NCI-H1092 treated with DMSO at 0.1 percent for 48 hours (cell line): ENCODE measurements around the gene POLR2E.
"Not testable (repeated sequence)": the region's sequence is repeated elsewhere in the genome, so short reads cannot be mapped to it uniquely, and the experiment has no call there.

Experiments
- DNase-seq: peaks from one replicate; lab custom pipeline; 2025; lab: John Stamatoyannopoulos, UW

The POLR2E gene

DNA sequence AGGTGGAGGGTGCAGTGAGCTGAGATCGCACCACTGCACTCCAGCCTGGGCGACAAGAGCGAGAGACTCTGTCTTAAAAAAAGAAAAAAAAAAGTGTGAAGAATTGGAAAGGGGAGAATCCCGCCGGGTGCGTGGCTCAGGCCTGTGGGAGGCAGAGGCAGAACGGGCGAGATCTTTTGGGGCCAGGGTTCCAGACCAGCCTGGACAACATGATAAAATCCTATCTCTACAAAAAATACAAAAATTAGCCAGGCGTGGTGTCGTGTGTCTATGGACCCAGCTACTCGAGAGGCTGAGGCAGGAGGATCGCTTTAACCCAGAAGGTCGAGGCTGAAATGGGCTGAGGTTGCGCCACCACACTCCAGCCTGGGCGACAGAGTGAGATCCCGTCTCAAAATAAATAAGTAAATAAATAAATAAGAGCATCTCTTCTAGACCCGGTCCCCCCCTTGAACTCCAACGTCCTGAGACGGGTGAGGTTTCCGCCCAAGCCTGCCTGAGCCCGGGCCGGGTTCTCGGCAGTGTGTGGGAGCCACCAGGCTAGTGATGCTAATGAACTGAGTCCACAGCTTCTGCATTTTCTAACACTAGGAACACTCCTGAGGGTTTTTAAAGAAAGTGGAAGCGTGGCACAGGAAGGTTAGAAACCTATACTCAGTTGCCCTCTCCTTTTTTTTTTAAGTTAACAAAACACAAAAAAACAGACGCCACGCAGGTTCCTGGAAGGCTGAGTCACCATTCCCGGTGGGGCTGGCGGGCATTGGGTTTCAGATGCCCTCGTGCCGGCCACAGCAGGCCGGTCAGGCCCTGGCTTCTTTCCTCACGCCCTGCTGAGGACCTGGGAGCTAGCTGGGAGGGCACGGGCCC, 30.7 kb upstream of the POLR2E start:
- DNase-seq: no peak

DNA sequence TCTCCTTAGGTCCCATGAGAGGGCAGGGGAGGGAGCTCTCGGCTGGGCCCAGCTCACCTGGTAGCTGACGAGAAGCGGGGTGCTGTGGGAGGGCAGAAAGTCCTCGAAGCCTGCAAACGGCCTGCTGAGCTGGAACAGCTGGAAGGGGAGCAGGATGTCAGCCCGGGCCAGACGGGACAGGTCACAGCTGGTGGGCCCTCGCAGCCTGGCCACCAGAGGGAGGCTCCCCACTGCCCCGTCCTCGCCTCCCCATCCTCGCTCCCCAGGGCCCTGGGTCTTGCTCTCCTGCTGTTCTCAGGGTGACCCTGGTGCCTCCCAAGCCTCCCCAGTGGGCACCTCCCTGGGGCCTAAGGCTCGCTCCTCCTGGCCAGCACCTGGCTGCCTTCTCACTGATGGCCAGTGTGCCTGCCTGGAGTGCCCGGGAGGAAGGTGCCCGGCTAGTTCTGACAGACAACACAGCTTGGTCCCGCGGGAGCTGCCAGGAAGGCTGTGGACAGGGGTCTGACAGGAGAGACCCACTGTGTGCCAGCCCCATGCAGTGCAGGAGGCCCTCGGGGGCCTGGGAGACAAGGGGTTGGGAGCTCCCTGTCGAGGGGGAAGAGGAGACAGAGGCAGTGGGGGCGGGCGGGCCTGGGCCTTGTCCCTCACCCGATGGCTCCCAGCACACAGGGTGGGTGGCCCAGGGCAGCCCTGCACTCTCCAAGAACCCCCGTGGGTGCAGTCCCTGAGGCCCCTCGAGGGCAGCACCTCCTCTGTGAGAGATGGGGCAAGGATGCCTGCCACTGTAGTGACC, 28.9 kb upstream of the POLR2E start:
- DNase-seq: no peak

DNA sequence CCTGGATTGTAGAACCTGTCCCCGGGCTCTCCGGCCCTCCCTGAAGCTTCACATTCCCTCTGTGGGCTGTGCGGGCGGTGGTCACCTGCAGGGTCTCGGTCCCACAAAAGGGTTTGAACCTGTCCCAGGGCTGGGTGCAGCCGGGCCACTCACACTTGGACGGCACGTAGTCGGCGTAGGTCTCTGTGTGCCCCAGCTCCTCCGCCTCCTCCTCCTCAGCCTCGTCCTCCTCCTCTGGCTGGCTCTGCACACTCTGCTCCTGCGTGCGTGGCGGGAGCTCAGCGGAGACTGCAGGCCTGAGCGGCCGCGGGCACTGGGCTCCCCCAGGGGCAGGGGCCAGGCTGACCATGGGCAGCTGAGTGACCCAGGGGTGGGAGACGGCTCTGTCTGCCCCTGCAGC, 28.2 kb upstream of the POLR2E start:
- DNase-seq: no peak

DNA sequence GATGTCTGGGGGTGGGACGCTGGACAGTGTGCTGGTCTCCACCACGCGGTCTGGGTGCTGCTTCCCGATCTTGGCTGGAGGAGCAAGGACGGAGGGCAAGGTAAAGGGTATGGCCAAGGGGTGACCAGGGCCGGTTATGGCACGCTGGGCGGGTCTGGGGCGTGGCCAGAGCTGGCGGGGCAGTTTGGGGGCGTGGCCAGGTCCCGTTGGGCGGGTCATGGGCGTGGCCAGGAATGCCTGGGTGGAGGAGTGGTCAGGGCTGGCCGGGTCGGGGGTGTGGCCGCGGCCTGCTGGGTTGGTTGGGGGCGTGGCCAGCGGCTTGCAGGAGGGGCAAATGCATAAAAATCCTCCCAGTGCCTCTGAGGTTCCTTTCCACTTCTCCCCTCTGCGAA, 27.8 kb upstream of the POLR2E start:
- no peak for DNase-seq

DNA sequence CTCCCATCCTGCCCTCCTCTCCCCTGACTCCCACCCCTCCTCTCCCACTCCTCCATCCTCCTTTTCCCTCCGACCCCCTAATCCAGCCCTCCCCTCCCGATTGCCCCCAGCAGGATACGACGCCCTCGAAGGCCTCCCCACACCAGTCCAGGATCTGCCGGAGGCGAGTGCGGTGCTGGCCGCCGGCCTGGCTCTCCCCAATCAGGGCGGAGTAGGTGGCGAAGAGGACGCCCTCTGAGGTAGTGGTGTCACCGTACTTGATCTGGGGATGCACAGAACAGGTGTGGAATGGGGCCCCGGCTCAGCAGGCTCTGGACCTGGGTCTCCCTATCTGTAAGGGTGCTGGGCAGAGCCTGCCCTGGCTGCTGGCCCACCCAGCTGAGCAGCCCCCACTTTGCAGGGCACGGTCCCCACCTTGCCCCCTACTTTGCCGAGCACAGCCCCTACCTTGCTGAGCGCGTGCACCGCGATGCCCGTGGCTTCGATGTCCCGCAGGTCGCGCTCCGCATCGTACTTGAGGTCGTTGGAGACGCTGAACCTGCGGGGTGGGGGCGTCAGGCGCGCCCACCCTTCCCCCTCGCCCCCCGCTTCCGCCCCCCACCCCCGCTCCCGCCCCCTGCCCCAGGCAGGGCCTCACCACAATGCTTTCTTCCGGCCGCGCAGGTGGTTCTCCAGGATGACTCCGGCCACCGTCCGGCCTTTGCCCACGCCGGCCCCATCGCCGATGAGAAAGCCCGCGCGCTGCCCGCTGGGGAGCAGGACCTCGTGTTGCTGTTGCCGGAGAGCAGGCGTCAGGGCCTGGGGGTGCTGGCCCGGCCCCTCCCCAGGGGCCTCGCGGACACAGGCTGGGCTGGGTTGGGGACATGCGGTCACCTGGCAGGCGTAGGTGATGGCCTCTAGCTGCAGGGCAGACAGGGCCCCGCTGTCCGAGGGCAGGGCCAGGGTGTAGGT, 27.1 kb upstream of the POLR2E start:
- DNase-seq: no peak

DNA sequence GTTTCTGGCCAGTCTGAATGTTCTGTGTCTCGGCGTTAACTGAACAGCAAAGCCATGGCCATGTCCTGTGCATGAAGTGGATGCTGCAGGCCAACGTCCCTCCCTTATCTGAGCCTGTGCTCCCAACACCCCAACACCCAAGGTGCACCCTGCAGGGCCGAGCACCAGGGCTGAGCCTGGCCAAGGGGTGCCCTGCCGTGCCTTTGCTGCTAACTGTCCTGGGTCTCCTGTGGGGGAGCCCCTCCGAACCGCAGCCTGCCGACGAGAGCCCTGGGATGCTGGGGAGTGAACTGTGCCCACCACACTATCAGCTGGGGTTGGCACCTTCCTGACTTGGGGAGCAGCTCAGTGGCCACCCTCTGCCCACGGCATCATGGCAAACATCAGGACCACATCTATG, 26.2 kb upstream of the POLR2E start:
- DNase-seq: no peak

DNA sequence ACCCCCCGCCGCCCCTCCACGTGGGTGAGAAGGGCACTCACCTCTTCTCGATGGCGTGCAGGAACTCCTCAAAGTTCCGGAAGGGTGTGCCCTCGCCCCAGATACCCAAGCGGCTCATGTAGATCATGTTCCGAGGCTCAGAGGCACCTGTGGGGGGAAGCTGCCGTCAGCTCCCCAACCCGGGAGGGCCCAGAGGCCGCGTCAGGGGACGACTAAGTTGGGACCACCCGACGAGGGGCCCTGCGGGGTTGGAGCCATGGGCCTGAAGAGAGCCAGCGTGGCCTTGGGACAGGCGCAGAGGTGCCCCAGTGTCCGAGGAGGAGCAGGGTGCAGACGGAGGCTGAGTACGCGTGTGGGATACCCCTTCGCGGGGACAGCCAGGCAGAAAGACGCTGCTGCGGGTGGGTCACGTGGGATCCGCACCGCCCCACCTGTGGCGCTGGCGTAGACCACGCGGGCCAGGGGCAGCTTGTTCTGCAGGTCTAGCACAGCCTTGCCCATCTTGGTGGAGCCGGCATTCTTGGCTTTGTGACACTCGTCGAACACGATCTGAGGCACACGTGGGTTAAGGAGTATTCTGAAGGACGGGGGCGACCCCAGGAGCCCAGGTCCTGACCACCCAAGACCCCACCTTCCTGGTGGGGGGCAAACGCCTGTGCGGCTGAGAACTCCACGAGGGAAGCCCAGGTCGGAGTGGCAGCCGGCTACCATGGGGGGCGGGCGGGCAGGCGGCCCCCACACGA, 24.5 kb upstream of the POLR2E start:
- no peak for DNase-seq

DNA sequence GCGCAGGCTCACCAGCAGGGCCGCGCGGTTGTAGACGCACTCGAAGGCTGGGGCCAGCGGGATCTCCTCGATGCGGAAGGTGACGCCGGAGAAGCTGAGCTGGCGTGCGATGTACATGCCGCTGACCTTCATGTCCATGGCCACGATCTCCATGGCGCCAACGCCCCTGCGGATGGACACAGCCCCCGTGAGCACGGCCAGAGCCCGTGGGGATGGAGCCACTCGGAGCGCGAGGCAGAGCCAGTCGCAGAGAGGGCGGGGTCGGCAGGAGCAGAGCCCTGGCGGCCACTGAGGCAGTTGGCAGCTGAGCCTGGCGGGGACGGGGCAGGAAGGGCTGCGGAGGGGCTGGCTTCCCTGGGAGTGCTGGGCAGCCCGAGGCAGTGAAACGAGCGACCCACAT, 23.8 kb upstream of the POLR2E start:
- DNase-seq: no peak

DNA sequence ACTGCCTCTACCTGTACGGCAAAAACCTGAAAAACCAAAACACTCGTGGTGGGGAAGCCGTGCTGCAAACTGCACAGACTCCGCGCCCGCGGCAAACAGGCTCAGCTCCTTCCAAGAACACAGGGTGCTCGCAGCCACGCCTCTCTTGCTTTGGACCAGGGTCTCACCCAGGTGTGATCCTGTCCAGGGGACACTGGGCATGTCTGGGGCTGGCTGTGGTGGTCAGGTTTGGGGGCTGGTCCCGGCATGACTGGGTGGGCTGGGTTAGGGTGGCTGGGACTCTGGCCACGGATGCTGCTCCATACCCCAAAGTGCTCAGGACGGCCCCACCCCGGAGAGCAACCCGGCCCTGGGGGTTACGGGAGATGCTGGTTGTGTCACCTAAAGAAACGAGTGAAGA, 22.5 kb upstream of the POLR2E start:
- DNase-seq: no peak

DNA sequence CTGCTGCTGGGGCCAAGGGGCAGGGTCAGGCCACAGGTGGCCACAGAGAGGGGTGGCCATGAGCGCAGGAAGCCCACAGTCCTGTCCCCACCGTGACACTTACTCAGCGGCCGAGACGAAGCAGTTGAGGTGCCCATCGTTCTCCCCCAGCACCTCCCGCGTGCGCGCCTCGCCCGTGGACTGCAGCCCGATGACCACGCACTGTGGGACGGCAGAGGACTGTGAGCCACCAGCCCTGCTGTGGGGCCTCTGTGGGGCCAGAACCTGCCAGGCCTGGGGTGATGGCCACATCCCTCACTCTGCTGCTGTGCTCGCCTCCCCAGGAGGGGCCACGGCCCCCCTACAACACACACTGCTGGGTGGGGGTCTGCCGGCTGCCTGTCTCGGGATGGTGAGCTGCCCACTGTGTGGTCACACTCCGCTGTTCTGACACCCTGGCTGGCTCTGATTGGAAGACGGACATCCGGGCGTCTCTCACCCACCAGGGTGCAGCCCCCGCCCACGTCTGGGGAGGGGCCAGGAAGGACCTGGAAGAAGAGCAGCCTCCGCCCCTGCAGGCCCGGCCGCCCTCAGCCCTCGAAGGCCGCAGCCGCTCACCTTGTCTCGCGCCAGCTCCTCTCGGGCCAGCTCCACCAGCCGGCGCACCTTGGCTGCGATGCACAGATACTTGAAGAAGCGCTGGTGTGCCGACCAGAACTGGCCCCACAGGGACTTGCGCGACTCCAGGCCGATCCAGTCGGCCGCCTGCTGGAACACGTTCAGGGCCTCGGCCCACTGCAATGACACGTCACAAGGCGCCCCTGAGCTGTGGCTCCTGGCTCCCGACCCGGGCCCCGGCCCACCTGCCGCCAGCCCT, 21.8 kb upstream of the POLR2E start:
- no peak for DNase-seq

DNA sequence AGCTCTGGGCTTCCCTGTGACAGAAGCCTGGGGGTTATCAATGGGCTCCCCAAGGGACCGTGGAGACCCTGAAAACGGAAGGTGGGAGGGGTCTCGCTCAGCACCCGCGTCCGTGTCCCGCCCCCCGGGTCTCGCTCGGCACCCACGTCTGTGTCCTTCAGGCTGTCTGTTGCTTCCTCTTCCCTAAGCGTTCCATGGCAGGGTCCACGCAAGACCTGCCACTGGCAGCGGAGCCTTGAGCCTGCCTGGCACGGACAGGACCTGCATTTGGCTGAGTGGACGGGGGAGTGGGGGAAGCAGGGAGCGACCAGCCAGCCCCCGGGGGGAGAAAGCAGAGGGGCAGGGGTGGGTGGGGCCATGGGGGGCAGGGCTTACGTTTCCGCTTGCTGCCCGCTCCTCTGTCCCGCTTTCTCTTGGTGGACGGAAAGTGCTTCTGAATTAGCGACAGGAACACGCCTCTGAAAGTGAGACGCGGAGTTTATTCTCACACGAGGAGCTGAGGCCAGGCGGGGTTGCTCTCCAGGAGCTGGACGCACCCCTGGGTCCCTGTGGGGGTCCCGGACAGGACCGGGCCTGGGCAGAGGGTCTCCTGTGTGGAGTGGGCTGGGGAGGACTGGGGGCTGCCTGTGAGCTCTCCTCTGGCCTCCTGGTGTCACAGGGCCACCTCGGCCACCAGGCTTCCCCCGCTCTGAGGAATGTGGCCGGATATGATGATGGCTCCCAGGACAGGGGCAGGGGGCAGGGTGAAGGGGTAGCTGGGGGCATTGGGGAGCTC, 20.7 kb upstream of the POLR2E start:
- no peak for DNase-seq

DNA sequence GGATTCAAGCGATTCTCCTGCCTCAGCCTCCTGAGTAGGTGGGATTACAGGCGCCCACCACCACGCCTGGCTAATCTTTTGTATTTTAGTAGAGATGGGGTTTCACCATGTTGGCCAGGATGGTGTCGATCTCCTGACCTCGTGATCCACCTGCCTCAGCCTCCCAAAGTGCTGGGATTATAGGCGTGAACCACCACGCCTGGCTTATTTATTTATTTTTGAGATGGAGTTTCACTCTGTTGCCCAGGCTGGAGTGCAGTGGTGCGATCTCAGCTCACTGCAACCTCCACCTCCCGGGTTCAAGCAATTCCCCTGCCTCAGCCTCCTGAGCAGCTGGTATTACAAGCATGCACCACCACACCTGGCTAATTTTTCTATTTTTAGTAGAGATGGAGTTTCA, 19.6 kb upstream of the POLR2E start:
- DNase-seq: not testable (repeated sequence)

DNA sequence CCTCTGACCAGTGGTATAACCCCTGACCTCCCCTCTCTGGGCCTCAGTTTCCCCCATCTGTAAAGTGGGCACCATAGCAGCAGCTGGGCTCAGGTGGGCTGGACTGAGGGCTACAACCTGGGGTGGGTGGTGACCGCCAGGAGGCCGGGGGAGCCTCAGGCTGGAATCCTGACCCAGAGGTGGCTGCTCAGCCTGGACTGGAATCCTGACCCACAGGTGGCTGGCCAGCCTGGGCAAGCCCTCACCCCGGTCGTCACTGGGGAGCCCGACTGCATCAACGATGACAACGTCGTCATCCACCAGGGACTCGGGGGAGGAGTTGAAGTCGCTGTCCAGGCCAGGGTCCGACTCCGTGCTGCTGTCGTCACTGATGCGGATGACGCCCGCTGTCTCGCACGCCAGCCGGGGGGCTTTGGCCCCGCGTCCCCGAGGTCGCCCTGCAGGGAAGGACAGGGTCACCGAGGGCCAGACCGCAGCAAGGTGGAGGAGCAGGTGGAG, 18.9 kb upstream of the POLR2E start:
- DNase-seq: no peak

DNA sequence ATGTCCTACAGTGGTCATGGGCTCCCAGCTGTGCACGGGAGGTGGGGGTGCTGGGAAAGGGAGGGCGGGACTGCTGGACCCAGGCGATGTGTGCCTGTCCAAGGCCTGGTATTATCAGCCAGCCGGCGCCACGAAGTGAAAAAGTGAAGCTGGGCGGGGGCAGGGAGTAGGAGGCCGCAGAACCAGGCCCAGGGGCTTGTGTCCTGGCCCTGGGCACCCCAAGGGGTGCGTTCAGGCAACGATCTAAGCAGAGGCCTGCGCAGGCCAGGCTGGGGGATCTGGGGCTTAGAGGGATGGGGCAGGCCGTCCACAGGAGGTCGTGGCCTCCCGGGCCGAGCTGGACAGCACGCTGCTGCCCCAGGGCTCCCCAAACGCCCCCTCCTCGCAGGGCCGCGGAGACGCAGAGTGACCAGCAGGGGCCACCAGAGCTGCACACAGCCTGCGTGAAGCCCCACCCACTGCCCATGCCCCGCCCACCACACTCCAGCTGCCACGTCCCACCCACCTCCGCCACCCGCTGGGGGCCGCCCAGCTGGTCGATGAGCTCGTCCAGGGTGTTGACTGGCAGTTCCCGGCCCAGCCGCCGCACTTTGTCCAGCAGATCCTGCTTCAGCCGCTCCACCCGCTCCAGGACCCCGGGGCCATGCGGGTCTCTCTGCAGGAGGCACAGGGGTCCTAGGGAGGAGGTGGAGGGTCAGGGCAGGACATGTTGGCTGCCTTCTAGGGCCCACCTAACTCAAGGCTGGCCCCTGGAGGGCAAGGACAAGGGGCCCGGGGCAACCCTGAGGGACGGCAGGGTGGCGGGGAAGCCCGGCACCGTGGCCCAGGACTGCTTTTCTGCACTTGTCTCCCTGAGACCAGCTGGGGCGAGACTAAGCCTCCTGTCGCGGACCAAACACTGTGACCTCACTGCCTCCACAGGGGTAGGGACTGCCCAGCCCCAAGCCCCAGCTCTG, 18.1 kb upstream of the POLR2E start:
- no peak for DNase-seq

DNA sequence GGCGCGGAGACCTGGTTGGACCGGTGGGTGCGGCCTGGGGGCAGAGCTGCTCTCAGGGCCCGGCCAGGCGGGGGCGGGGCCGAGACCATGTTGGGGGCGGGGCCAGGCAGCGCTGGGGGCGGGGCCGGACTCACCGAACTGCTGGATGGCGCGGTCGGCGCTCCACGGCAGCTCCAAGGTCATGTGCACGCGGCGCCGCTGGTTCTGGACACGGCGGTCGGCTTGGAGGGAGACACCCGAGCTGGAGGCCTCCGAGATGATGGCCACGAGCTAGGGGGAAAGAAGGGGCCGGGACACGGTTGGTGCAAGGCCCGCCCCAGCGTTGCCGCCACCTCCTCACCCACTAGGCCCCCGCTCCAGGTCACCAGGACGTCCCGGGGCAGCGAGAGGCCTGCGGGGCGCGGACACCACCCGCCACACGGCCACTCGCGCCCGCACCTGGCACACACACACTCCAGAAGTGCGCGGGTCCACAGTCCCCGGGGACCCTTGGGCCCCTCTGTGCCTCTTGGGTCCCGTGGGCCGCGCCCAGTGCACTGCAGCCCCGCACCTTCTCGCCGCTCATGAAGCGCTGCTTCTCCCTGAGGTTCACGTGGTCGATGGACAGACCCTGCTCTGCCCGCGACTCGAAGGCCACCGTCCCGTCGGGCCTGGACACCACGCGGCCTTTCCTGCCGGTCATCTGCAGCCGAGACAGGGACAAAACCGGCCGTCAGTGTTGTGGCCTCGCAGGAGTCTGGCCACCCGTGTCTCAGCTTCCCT, 17.3 kb upstream of the POLR2E start:
- DNase-seq: no peak

DNA sequence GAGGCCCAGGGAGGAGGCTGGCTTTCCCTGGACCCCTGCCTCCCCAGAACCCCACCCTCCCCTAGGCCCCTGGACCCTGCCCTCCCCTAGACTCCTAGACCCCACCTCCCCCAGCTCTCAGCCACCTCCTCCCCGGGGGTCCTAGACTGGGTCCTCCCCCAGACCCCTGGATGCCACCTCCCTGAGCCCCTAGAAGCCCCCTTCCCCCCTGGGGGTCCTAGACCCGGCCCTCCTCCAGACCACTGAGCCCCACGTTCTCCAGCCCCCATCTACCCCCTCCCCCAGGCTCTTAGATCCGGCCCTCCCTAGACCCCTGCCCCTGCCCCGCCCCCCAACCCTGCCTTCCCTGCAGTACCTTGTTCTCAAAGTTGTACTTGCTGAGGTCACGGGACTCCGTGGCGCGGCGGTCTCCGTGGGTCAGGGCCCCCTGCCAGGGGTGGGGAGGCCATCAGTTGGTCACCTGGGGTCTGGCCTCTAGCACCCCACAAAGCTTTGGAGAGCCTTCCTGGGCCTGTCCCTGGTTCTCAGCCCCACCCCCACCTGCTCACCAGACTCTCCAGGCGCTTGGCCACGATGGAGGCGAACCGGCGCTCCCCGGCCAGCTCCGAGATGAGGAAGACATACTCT, 16.6 kb upstream of the POLR2E start:
- no peak for DNase-seq
